ENCODE results near the gene DDIT3.
"Not testable (repeated sequence)": the region's sequence is repeated elsewhere in the genome, so short reads cannot be mapped to it uniquely, and the experiment has no call there.

Gene DDIT3, protein sequence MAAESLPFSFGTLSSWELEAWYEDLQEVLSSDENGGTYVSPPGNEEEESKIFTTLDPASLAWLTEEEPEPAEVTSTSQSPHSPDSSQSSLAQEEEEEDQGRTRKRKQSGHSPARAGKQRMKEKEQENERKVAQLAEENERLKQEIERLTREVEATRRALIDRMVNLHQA

DNA sequence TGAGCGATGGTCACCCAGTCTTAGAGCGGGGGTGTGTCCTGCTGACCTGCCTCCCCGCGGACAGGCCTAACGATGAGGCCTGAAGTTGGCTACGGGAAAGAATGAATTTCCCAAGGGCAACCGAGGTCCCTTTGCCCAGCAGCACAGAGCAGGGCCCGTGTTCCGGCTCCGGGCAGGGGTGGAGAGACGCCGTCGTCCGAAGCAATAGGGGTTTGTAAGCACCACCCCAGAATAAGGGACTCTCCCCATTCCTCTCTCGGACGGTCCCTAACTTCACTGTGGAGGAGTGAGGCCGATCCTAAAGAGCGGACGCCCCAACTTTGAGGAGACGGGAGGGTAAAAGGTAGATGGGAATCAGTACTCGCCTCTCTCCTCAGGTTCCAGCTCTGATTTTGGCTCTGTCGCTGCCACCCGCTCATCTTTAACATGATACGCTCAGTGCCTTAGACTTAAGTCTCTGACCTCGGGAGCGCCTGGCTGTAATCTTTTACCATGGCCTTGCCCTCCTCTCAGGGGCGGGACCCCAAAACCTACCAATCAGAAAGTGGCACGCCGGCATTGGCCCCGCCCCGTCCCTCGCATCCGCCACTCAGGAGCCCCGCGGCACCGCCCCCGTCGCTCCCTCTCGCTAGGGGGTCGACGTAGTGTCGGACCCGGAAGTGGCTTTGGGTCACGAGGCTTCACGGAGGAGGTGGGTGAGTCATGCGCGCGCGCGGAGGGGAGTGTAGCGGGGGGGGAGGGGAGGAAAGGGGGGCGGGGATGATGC, at the start of gene DDIT3:
Gene DDIT3, minus strand, starts transcription at position 462 of the 766 bp plus-strand sequence. CDS start 3,108 bp downstream, outside the sequence.
- DNase-seq, result peak; percentile 99

GRCh38 chr12:57569858-57570257, 49.5 kb upstream of the DDIT3 start:
- DNase-seq, result no peak

GRCh38 chr12:57568838-57569237, 48.5 kb upstream of the DDIT3 start:
- DNase-seq, result no peak

GRCh38 chr12:57564178-57564740, 43.9 kb upstream of the DDIT3 start:
- no peak for DNase-seq

- no peak for DNase-seq
These were observed 43.0 kb upstream of the DDIT3 start for GRCh38 chr12:57563358-57563757.

DNA sequence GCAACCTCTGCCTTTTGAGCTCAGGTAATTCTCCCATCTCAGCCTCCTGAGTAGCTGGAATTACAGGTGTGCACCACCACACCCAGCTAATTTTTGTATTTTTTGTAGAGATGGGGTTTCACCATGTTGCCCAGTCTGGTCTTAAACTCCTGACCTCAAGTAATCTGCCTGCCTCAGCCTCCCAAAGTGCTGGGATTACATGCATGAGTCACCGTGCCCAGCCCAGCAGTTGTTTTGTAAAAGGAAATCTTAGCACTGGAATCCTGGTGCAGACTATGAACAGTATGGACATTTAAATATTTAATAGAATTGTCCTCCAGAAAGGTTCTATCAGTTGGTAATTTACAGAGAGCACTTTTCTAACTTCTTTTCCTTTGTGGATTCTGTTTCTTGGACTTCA, 40.8 kb upstream of the DDIT3 start:
- not testable (repeated sequence) for DNase-seq

DNA sequence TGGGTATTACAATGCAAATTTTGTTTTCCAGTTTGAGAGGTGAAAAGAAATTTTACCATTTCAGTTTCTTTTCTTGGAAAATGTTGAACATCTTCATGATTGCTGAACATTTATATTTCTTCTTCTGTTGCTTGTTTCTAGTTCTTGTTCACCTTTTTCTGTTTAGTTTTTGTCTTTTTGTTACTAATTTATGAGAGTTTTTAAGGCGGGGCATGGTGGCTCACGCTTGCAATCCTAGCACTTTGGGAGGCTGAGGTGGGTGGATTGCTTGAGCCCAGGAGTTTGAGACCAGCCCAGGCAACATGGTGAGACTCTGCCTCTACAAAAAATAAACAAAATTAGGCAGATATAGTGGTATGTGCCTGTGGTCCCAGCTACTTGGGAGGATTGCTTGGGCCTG, 40.2 kb upstream of the DDIT3 start:
- DNase-seq, result no peak

GRCh38 chr12:57558864-57559263, 38.5 kb upstream of the DDIT3 start:
- no peak for DNase-seq

DNA sequence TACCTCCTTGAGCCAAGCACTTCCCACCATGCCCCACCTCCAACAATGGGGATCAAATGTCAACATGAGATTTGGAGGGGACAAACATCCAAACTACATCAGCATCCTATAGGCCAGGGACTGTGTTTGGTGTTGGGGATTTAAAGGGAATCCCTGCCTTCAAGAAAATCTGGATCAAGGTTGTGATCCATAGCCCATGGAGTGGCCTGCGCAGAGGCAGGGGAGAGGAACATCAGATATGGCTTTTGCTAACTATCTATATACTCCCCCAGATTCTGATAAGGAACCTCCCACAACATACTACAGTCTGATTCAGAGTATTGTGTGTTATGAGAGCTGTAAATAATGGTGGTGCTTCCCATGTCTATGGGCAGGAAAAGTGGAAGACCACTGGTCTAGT, 34.6 kb upstream of the DDIT3 start:
- DNase-seq, result no peak

DNA sequence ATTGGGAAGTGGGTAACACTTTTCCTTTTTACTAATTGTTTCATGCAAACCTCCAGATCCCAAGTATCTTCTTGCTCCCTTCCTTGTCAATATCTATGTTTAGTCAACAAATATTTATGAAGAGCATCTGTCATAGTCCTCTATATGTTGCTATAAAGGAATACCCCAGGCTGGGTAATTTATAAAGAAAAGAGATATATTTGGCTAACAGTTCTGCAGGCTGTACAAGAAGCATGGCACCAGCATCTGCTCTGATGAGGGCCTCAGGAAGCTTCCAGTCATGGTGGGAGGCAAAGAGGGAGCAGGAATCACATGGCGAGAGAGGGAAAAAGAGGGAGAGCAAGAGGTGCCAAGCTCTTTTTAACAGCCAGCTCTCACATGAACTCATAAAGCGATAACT, 34.1 kb upstream of the DDIT3 start:
- no peak for DNase-seq

GRCh38 chr12:57553343-57554202, 33.3 kb upstream of the DDIT3 start:
- DNase-seq, result no peak

DNA sequence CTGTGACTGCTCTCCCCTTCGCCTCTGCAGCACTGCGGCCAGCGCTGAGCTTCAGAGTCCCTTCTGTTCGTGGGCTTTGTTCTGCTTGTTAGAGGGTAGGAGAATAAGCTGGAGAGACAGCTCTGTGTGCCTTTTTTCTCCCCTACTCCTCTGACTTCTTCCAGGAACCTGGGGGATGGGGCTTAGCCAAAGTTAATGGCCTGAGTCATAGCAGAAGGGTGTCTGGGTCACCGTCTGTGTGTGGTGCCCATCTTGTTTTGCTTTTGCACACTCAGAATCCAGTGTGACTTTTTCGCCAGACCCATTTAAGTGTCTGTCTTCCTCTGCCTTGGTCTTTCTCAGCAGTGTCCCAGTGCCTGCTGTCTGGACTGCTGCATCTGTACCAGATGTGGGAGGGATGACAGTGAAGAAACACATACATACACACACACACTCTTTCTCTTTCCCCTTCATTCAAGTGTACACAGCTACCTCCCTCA, 32.6 kb upstream of the DDIT3 start:
- no peak for DNase-seq

DNA sequence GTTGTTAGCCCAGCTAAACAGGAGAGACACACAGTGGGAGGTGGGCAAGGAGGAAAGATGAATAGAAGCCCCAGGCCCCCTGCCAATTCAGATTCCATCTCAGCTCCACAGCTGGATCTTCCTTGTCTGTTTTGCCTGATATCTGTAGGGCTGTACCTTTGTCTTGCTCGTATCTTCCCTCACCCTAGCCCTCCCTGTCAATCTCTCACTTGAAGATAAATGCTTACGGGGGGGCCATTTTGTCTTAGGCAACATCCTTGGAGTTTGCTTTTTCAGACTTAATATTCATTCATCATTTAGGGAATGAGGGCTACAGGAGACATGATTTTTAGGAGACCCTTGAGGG, 32.0 kb upstream of the DDIT3 start:
- DNase-seq, result no peak

- no peak for DNase-seq
These were observed 31.5 kb upstream of the DDIT3 start for GRCh38 chr12:57551637-57552305.

DNA sequence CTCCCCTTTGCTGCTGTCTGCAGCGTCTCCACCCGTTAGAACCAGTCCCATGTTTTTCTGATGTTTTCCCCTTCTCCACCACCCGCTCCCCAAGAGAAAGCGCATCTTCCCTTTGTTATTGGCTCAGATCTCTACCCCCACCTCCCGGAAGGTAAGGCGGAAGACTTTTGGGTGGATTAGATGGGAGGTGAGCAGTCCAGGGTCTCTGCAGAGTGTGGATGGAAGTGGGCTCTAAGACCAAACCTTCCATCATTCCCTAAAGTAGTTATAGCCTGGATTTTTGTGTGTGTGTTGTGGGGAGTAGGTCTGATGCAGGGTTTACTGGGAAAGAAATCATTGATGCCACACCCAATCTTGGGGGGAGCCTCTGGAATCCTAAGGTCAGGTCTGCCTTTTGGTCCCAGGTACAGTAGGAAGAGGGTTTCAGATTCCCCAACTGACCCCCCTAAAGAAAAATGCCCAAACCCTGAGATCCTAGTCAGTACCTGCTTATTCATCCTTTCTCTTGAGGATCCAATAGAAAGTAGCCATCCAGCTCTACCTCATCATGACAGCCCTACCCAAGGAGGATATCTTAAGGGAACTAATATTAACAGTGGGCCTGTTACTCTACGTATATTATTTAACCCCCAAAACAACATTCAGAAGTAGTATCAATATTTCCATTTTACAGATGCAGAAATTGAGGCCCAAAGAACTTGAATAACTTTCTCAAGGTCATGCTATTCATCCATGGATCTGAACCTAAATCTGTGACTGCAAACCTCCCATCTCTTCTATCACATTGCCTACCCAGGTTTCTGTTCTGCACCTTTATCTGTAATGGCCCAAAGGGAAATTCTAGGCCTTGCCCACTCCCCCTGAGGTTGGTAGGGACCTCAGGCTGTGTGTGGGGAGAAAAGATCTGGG, 30.6 kb upstream of the DDIT3 start:
- no peak for DNase-seq

DNA sequence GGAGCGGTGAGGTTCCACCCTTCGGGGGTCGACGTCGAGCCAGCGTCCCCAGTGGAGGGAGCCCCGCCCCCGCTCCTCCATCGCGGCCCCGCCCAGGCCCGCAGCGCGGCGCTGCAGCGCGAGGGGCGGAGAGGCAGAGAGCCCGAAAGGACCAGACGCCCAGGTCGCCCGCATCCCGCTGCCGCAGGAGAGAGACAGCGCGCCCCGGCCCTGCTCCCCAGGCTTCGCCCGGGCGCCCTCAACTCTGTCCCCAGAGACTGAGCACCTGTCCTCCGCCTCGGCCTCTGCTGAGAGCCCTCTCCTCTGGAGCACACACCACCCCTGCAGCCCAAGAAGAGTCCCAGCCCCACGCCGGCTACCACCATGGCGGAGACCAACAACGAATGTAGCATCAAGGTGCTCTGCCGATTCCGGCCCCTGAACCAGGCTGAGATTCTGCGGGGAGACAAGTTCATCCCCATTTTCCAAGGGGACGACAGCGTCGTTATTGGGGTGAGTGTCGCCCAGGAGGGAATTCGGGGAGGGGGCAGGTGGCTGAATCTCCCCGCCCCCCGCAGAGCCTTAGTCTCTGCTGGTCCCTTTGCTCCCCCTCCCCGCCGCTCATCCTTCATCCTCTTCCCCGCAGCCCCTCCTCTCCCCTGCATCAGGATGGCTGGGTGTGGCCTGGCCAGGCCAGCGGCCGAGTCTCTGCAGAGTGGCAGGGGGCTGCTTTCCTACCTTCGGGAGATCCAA, 29.8 kb upstream of the DDIT3 start, which contains the start of gene KIF5A:
Gene KIF5A, plus strand, starts transcription at position 136 of the 732 bp plus-strand sequence. Its CDS starts 228 bp downstream, at position 364.
- DNase-seq, result peak; percentile 32 to 54

- no peak for DNase-seq
These were observed 29.0 kb upstream of the DDIT3 start for GRCh38 chr12:57549203-57549908.

- DNase-seq, result no peak
These were observed 28.2 kb upstream of the DDIT3 start for GRCh38 chr12:57548488-57548887.

DNA sequence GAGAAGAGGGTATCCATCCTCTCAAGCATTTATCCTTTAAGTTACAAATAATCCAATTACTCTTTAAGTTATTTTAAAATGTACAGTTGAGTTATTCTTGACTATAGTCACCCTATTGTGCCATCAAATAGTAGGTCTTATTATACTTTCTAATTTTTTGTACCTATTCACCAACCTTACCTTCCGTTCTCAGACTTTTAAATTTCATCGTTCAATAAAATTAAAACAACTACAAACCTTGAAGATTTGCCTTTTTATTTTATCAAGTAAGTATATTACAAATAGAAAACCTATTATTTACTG, 27.6 kb upstream of the DDIT3 start:
- no peak for DNase-seq
